HG03139 (cell line): ENCODE measurements around the gene FGF11.

Experiments
- ATAC-seq: cut with Tn5 transposase; IDR thresholded peaks from one replicate; pipeline ENCODE4 v1.9.1; 2021; ENCODE audit not compliant: unreplicated experiment

FGF11 gene

DNA sequence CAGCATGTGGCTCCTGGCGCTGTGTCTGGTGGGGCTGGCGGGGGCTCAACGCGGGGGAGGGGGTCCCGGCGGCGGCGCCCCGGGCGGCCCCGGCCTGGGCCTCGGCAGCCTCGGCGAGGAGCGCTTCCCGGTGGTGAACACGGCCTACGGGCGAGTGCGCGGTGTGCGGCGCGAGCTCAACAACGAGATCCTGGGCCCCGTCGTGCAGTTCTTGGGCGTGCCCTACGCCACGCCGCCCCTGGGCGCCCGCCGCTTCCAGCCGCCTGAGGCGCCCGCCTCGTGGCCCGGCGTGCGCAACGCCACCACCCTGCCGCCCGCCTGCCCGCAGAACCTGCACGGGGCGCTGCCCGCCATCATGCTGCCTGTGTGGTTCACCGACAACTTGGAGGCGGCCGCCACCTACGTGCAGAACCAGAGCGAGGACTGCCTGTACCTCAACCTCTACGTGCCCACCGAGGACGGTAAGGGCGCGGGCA, 31.0 kb upstream of the FGF11 start:
- no peak for ATAC-seq

DNA sequence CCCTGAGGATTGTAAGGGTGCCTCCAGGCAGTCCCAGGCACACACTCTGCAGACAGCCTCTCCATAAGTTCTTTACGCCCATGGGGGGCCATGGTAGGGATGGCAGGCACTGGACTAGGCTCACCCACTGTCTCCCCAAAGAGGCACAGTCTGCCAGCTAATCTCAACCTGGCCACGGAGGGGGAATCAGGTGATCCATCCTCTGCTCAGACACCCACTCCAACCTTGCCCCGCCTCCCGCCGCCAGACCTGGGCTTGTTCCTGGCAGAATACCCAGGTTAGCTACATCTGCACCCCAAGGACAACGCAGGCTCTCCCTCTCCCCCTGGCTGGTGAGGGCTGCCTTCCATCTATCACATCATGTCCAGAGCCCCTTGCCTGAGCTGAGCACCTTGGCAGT, 30.4 kb upstream of the FGF11 start:
- no peak for ATAC-seq

DNA sequence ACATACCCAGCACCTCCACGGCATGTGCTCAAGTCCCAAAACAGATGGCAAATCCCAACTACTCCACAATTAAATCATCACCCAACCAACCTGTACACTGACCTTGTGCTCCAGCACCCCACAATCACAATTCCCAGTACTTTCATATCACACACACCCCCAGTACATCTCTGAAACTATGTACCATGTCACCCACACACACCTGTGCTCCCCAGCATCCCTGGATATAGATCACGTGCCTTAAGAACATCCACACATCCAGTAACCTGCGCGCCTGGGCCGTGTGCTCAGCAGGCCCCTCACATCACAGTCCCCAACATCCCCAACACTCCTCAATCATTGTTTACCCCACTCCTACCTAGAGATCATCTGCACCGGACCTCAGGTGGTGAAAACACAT, 29.6 kb upstream of the FGF11 start:
- ATAC-seq, result no peak

DNA sequence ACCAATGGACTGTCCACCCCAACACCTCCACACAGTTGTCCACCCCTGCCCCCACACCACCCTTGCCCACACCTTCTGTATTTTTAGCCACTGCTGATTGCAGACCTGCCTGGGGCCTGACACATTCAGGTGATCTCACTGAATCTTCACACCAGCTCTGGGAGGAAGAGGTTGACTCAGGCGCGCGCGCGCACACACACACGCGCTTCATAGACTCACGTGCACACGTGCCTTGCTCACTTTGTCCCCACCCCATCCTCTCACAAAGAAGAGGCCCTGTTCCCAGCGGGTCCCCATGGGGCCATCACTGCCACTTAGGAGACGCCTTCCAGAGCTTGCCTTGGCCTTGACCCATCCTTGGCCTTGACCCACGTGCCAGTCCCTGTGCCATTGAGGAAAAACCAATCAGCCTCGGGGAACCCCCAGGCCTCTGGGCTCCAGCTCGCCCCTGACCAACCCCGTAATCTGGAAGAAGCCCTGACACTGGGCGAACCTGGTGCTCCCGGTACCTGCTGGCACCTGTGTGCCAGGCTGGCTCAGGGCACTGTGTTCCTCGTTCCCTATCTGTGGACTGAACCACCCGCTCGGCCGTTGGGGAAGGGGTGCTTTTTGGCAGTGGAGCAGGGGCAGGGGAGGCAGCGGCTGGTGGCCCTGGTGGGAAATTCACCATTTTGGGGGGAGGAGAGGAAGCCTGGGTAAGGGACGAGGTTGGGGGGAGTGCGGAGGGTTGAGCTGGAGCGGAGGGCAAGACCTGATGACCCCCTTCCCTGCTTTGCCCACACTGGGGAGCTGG, 28.5 kb upstream of the FGF11 start:
- ATAC-seq, result no peak

DNA sequence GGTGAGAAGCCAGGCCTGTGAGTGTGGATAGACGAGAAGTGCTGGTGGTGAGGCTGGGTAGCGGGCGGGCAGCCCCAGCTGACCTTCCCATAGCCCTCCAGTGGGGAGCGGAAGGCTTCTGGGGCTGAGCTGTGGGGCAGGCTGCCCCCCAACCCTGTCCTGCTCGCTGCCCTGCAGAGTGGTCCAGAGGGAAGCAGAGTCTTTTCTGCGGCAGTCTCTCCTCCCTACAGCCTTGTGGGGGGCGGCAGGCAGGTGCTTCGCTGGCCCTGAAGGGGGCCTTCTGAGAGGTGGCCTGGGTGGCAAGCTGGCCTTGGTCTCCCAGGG, 27.9 kb upstream of the FGF11 start:
- no peak for ATAC-seq

DNA sequence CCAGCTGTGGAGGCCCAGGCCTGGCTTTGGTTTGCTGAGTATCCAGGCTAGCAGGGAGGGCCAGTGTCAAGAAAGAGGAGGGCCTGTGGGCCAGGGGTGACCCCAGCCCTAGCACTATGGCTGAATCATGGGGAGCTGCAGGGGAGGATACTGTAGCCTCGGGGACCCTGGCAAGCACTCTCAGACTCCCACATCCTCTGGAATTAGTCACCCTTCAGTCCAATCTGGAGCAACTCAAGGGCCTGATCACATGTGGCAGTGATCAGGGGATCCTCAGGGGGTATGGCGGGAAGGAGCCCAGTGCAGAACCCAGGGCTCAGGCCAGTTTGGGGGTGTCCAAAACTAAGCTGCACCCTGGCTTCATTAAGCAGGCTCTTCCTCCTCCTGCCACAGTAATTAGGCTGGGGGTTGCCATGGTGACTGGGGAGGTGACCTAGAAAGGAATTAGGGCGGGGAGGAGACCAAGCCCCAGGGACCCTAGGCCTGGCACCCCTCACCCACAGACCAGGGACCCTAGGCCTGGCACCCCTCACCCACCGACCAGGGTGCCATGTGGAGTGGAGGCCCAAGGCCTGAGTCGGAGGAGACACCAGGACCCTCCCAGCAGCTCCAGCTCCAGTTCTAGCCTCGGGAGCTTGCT, 25.8 kb upstream of the FGF11 start:
- no peak for ATAC-seq

DNA sequence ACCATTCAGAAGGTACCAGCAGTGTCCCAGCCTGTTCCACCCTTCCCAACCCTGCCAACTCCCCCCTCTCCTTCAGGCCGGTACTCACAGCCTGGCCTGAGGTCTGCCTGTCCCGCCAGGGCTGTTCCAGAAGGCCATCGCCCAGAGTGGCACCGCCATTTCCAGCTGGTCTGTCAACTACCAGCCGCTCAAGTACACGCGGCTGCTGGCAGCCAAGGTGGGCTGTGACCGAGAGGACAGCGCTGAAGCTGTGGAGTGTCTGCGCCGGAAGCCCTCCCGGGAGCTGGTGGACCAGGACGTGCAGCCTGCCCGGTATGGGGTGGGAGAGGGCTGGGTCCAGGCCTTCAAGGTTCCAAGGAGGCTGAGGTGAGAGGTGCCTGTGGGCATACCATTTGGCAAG, 24.5 kb upstream of the FGF11 start:
- ATAC-seq, result no peak

DNA sequence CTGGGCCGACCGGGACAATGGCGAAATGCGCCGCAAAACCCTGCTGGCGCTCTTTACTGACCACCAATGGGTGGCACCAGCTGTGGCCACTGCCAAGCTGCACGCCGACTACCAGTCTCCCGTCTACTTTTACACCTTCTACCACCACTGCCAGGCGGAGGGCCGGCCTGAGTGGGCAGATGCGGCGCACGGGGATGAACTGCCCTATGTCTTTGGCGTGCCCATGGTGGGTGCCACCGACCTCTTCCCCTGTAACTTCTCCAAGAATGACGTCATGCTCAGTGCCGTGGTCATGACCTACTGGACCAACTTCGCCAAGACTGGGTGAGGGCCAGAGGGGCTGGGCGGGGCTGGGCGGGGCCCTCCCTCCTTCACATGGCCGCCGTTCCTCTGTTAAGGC, 23.5 kb upstream of the FGF11 start:
- no peak for ATAC-seq

DNA sequence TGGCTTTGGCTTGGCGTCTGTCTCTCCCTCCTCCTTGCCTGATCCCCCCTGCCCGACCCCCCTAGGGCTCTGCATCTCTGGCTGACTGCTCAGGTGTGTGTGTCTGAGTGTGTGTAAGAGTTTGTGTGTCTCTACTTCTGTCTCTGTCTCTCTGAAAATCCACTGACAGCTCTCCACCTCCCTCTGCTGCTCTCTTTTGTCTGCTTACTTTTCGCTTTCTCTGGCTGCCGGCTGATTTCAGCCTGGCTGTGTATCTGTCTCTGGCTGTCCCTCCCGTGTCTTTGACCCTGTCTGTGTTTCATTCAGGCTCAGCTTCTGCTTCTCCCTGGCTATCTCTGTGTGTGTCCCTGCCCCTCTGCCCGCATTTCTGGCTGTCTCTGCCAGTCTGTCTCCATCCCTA, 23.0 kb upstream of the FGF11 start:
- ATAC-seq, result no peak

DNA sequence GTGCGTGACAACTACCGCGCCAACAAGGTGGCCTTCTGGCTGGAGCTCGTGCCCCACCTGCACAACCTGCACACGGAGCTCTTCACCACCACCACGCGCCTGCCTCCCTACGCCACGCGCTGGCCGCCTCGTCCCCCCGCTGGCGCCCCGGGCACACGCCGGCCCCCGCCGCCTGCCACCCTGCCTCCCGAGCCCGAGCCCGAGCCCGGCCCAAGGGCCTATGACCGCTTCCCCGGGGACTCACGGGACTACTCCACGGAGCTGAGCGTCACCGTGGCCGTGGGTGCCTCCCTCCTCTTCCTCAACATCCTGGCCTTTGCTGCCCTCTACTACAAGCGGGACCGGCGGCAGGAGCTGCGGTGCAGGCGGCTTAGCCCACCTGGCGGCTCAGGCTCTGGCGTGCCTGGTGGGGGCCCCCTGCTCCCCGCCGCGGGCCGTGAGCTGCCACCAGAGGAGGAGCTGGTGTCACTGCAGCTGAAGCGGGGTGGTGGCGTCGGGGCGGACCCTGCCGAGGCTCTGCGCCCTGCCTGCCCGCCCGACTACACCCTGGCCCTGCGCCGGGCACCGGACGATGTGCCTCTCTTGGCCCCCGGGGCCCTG, 22.2 kb upstream of the FGF11 start:
- no peak for ATAC-seq

DNA sequence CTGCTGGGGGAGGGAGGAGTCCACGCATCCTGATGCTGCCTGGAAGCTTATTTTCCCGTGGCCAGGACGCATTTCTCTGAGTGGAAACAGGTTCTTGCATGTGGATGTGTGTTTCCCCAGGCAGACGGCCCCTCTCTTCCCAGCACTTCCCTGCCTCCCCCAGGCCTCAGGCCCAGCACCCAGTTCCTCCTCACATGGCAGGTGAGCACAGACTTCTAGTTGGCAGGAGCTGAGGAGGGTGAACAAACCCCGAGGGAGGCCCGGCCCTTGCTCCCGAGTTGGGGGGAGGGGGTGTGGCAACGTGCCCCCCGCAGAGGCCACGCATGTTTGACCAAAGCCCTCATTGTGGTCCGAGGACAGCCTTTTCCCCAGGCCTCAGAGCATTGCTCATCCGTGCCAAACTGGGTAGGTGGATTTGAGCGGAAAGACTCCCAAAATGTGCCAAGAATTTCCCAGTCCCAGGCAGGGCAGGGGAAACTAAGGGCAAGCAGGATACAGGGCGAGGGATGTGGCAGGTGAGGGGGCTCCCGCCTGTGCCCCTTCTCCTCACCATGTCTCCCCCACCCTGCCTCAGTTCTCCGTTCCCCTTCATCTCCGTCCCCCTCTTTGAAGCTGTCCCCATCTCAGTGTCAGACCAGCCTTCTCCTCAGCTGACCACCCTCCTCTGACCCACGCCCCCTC, 20.7 kb upstream of the FGF11 start:
- no peak for ATAC-seq

DNA sequence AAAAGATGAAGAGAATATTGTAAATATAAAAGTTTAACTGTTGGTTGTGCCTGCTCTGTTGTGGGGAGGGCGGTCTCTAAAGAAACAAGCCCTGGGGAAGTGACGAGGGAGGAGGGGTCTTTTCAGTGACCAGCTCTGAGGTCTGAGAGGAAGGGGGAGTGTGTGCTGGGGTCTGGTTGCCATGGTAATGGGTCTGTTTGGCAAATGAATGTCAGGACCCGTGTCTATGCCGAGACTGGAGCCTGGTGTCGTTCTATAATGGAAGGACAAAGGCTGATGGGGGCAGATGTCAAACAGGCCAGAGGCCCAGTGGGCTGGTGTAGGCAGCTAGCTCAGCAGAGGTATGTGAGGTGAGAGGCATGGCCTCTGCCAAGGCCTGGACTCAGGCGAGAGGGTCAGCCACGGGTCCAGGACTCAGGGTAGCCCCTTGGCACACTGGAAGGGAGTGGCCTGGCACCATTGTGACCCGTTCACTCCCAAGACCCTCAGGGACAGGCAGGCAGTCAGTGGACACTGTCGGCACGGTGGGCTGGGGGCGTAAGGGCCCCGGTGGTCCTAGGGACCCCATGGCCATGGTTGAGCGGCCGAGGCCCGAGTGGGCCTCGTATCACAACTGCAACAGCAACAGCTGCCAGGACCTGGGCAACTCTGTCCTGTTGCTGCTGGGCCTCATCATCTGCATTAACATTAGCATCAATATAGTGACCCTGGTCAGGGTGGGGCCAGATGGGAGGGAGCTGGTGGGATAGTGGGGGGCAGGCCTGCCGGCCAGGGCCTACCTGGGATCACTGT, 19.3 kb upstream of the FGF11 start, which contains the start of gene SPEM1:
TSS of gene SPEM1 (plus strand) at position 506 of the 792 bp plus-strand sequence. CDS start at position 567, 61 bp downstream.
- no peak for ATAC-seq

DNA sequence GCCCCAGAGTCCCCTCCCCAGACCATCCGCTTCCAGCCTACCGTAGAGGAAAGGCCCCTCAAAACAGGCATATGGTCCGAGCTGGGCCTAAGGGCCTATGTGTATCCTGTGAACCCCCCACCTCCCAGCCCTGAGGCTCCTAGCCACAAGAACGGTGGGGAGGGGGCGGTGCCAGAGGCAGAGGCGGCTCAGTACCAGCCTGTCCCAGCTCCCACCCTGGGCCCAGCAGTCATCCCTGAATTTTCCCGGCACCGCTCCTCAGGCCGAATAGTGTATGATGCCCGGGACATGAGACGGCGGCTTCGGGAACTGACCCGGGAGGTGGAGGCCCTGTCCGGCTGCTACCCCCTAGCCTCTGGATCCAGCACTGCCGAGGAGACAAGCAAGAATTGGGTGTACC, 18.1 kb upstream of the FGF11 start:
- no peak for ATAC-seq

DNA sequence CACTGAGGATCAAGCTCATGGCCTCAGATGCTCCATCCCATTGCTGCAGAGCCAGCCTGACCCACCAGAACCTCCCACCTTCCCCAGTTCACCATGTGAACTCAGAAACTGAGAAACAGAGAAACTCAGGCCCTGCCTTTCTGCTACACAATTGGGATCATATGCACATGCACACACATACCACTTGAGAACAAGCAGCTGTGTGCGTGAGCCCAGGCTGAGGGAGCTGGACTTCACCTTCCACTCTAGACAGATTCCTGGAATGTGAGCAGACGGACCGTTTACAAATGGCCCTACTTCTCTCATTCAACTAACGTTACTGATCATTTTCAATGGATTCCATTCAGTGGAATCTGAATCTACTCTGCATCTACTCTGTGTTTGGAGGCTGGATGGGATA, 15.6 kb upstream of the FGF11 start:
- ATAC-seq, result no peak

DNA sequence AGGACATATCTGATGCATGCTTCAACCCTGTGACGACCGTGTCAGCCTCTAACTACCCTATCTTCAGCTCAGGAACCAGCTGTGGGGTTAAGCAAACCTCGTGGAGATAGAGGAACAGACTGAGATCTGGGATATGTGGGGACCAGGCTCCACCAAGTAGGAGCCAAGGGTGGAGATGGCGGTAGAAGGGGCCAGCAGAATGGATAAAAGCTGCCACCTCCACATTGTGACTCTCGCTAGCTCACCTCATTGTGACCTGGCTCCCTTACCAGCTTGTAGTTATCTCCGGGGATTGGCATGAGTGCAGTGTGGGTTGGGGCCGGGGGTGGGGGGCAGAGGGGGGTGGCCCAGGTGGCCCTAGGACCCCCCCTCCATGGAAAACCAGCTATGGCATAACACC, 14.0 kb upstream of the FGF11 start, which contains the start of gene SPEM2:
TSS of gene SPEM2 (plus strand) at position 301 of the 400 bp plus-strand sequence. CDS start at position 374, 73 bp downstream.
- ATAC-seq, result no peak

DNA sequence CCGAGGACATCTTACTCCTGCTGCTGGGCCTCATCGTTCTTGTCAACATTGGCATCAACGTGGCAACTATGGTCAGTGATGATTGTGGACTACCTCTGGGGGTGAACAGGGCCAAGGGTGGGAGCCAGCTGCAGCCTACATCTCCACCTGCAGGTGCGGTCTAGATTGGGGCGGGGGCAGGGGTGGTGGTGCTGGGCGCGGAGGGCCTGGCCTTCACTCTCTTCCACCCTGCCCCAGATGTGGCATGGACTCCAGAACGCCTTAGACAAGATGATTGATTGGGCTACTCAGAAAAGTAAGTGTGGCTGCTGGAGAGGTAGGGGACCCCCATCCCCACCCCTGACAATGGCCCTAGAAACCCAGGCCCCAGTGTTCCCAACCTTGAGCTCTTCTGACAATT, 13.6 kb upstream of the FGF11 start:
- no peak for ATAC-seq

DNA sequence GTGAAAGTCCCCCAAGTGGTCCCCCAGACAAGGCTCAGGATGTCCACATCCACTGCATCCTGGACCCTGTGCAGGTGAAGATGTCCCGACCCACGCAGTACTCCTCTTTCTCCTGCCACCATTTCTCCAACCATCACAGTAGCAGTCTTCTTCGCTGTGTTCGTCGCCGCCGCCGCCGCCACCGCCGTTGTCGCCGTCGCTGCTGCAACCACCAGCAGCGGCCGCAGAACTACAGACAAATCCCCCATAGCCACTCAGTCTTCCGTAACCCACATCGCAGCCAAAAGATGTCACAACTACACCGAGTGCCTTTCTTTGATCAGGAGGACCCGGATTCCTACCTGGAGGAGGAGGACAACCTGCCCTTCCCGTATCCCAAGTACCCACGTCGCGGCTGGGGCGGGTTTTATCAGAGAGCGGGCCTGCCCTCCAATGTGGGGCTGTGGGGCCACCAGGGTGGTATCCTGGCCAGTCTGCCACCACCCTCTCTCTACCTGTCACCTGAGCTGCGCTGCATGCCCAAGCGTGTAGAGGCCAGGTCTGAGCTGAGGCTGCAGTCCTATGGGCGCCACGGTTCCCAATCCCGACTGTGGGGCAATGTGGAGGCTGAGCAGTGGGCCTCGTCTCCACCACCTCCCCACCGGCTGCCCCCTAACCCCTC, 13.0 kb upstream of the FGF11 start:
- no peak for ATAC-seq

DNA sequence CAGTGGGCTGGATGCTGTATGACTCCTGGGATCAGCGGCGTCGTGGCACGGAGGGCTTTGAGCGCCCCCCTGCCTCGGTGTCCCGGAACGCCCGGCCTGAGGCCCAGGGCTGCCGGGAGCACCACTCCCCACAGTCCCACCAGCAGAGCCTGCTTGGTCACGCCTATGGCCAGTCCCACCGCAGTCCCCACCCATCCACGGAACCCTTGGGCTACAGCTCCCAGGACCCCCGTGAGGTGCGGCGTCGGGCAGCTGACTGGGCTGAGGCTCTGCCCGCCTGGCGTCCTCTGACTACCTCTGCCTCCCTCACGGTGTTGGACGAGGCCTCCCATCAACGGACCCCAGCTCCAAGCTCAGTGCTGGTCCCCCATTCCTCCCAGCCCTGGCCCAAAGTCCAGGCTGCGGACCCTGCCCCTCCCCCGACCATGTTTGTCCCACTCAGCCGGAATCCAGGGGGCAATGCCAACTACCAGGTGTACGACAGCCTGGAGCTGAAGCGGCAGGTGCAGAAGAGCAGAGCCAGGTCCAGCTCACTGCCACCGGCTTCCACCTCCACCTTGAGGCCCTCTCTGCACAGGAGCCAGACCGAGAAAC, 12.3 kb upstream of the FGF11 start:
- ATAC-seq, result no peak

DNA sequence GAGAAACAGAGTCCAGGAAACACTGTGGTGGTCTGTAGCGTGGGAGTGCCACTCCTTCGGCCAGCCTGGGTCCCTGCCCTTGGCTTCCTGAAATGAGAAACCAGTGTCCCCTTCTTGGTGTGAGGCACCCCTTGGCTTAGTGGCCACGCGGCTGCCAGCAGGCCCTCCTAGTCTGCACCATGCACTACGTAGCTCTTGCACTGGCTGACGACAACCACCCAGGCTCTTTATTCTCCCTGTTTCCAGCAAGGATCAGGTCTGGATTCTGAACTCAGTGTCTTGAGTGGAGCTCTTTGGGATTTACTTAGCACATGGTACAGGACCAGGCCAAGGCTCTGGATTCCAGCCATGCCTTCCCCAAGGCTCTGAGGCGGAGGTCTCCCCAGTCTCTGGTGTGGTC, 11.8 kb upstream of the FGF11 start:
- no peak for ATAC-seq

DNA sequence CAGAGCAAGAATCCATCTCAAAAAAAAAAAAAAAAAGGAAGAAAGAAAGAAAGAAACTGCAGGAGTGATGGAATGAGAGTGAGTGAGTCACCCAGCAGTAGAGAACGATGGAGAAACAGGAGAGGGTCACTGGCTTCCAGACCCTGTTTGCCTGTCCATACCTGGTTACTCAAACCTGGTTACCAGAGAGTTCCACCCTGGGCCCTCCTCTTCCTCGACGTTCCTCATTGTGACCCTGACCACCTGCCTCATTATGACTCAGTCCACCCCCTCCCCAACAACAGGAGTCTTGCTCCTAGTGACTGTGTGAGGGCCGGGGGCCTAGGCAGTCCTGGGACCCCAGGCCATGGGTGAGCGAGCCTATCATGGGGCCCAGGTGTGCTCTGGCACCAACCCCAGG, 10.8 kb upstream of the FGF11 start, which contains the start of gene SPEM3:
TSS of gene SPEM3 (plus strand) at position 301 of the 400 bp plus-strand sequence. CDS start at position 347, 46 bp downstream.
- ATAC-seq, result no peak
